DND-41 (cell line): ENCODE data around the gene FCRL2.

Experiments
- CTCF ChIP-seq: IDR thresholded peaks from 2 replicates; pipeline ENCODE4 v1.5.1; 2012; ENCODE audit warnings: borderline replicate concordance, low read length, moderate library complexity, mild to moderate bottlenecking; ENCODE audit not compliant: poor library complexity, severe bottlenecking; ENCODE audit errors: extremely low read depth
- EZH2 ChIP-seq: IDR thresholded peaks from 3 replicates; pipeline ENCODE4 v1.6.1; 2012; ENCODE audit warnings: borderline replicate concordance, low read depth, mild to moderate bottlenecking, moderate library complexity, low read length, inconsistent platforms; ENCODE audit not compliant: severe bottlenecking

DNA sequence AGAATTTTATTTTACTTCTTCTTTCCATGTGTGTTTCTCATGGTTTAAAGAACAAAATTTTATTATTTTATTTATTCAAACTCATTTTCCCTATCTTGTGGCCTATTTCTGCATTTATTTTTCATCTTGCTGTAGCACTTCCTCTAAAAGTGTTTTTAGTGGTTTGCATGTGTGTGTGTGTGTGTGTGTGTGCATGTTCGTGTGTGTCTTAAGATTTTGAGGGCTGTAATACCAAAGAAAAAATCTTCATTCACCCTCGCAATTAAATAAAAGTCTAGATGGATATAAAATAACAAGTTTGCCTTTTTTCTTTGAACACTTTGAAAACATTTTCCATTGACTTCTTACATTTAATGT lies 51.7 kb downstream of the FCRL2 start:
- no peak for TF ChIP-seq EZH2
- no peak for TF ChIP-seq CTCF
